H1 (cell line): ENCODE data around the gene RAP1B. TPM values are rescaled to one million over a fixed set of nuclear protein-coding genes. Genes with fewer than 3 reads are reported as not detected.

Experiments
- TCF12 ChIP-seq: IDR thresholded peaks from 2 replicates; pipeline ENCODE4 v1.6.1; 2011; ENCODE audit warnings: low read depth, mild to moderate bottlenecking, low read length
- polyA plus RNA-seq, 7 experiments: library from polyadenylated mRNA; depleted of rRNA in 3 of 7; stranded (reverse) in 5 of 7; unstranded in 2 of 7; fragments of >200 nt in 5 of 7; fragments of 200-250 nt in 2 of 7; gene quantifications; 1 replicate in 5 of 7; 2 replicates in 1 of 7; 4 replicates in 1 of 7; pipeline versions ENCODE4 v1.2.1 to v1.2.3, GENCODE V29; 2011 to 2013; ENCODE audit warnings: missing spikeins in 2 of 7, mixed read lengths in 2 of 7
- total RNA-seq: library from RNA; stranded (reverse); fragmentation: NEBNext Ultra II Directional; extraction: Animal tissue kit (Norgen Biotek cat#: 25700); gene quantifications from 2 replicates; pipeline ENCODE4 v1.2.1, GENCODE V29; 2021

The RAP1B gene
- total and polyA plus RNA-seq, 2 of the 8 experiments (the other 6 are each of a cell fraction or from before 2014, with no cell fraction given) = 61.4 to 112 TPM

DNA sequence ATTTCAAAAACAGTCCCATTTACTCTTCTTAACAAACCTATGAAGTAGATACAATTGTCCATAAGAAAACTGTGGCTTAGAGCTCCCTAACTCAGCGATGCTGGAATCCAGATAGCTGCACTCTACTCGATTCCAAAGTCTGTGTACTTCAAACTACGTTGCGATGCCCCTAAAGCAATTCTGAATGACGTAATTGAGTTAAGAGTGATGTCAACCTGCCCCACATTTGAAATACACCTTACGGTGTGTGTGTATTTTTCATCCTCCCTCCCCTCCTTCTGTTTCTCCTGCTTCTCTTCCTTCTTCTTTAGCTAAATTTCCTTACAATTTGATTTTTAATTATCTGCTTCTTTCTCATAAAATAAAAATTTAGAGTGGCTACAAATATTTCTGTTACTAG lies 31.9 kb upstream of the RAP1B start (continued):
- no peak for TF ChIP-seq TCF12
- TF ChIP-seq, all 59 proteins: peak for 0
